ENCODE measurements around the gene SIRPD.

DNA sequence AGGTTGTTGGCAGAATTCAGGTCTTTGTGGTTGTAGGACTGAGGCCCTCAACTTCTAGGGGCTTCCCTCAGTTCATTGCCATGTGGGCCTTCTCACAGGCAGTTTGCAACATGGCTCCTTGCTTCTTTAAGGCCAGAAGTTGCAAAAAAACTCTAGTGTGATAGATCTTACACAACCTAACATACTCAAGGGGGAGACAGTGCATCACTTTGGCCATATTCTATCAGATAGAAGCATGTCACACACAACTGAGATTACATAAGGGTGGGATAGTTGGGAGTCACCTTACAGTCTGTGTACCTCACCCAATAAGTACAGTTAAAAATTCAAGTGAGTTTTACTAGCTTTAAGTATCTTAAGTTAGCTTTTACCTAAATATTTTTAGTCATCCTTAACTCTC, 1.6 kb downstream of the SIRPD start:
- TF ChIP-seq, protein P1, sequence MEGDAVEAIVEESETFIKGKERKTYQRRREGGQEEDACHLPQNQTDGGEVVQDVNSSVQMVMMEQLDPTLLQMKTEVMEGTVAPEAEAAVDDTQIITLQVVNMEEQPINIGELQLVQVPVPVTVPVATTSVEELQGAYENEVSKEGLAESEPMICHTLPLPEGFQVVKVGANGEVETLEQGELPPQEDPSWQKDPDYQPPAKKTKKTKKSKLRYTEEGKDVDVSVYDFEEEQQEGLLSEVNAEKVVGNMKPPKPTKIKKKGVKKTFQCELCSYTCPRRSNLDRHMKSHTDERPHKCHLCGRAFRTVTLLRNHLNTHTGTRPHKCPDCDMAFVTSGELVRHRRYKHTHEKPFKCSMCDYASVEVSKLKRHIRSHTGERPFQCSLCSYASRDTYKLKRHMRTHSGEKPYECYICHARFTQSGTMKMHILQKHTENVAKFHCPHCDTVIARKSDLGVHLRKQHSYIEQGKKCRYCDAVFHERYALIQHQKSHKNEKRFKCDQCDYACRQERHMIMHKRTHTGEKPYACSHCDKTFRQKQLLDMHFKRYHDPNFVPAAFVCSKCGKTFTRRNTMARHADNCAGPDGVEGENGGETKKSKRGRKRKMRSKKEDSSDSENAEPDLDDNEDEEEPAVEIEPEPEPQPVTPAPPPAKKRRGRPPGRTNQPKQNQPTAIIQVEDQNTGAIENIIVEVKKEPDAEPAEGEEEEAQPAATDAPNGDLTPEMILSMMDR (conservative IDR thresholded peaks at IDR 0.05 in 1 of 2, IDR thresholded peaks at IDR 0.05 in 1 of 2; ENCODE audit: extremely low read depth in 1 of 2, insufficient read depth in 1 of 2, low read depth in 1 of 2, low read length in 2 of 2): no peak
- no peak for TF ChIP-seq EZH2 (IDR thresholded peaks at IDR 0.05; ENCODE audit: borderline replicate concordance, low read length)
